GM21367 (cell line): ENCODE measurements around the gene GMCL2.

ENCODE experiments used
- ATAC-seq: cut with Tn5 transposase; IDR thresholded peaks from one replicate; pipeline ENCODE4 v1.9.1; 2021; ENCODE audit not compliant: unreplicated experiment

Gene GMCL2

DNA sequence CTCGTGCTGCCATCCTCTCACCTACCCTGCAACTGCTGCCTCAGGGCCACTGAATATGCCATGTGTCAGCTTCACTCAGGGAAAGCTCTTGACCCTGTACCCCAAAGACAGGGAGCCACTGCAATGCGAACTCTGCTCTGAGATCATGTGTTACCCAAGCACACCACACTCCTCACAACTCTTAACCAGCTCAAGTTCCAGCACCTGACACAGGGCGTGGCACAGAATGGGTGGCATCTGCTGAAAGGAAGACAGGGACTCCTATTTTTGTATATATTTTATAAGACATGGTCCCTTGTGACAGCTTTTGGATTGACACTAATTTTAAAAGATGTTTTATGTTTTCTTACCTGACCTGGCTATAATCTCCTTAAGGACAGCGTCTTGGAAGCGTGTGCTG, 34.7 kb upstream of the GMCL2 start:
- no peak for ATAC-seq

DNA sequence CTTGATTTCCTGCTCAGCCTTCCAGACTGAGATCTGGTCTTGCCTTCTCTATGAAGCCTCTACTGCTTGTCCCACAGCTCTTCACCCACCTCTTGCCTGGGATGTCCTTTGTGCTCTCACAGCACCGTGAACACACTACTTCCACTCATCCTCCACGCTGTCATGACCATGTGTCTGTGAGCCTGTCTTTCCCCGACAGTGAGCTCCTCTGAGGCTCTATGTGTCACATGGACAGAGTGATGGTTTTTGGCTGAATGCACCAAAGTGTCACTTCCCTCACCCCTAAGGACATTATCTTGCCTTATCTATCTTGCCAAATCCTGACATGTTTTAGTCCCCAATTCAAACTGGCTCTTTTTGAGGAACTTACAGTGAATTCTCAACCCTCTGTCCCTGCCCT, 34.1 kb upstream of the GMCL2 start:
- no peak for ATAC-seq

DNA sequence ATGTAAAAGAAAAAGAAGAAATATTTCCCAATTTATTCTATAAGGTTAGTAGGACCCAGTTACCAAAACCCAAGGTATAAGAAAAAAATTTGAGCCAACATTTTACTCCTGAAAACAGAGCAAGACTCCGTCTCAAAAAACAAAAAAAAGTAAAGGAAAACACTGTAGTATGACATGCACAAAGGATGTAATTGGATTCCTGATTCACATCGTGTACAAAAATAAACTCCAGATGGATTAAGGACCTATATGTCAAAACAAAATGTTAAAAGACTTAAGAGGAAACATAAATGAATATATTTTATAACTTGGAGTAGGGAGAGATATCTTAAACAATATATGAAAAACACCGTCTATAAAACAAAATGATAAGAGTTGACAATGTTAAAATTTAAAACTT, 31.7 kb upstream of the GMCL2 start:
- no peak for ATAC-seq

DNA sequence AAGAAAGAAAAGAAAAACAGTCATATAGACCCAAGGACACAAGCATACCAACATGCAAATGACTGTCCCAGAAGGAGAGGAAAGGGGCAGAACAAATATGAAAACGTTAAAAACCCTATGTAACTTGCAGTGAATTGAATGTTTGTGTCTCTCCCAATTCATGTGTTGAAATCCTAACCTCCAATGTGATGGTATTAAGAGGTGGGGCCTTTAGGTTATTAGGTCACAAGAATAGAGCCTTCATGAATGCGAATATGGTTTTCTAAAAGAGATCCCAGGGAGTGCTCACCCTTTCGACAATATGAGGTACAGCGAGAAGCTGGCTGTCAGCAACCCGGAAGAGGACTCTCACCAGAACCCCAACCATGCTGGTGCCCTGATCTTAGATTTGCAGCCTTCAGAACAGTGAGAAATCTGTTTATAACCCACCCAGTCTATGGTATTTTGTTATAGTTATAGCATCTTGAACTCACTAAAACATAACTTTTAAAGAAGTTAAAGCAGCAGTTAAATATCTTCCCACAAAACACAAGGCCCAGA, 31.1 kb upstream of the GMCL2 start:
- ATAC-seq: no peak

DNA sequence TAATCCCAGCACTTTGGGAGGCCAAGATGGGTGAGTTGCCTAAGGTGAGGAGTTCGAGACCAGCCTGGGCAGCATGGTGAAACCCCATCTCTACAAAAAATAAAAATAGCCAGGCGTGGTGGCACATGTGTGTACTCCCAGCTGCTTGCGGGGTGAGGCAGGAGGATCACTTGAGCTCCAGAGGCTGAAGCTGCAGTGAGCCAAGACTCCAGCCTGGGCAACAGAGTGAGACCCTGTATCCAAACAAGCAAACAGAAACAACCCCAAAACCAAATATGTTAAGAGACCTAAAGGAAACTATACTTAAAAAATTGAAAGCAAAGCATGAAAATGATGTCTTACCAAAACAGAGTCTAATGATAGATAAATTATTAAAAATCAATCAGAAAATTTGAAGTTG, 29.6 kb upstream of the GMCL2 start:
- no peak for ATAC-seq

DNA sequence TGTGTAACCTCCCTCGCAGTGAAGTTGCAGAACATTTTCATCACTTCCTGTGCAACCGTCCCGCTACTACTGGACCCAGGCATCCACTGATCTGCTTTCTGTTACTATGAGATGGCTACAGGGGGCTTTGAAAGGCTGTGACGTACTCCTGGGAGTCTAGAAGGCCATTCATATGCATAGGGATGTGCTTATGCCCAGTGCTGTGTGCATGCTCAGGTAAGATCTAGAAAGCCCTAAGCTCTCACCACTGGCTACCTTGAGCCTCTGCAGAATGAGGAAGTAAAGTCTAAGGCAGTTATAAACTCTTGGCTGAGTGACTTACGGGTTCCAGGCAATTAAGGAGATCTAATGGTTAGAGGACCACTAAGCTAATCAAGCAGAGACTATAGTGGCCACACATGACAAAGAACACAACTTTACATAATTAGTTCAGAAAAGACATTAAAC, 28.9 kb upstream of the GMCL2 start:
- no peak for ATAC-seq

DNA sequence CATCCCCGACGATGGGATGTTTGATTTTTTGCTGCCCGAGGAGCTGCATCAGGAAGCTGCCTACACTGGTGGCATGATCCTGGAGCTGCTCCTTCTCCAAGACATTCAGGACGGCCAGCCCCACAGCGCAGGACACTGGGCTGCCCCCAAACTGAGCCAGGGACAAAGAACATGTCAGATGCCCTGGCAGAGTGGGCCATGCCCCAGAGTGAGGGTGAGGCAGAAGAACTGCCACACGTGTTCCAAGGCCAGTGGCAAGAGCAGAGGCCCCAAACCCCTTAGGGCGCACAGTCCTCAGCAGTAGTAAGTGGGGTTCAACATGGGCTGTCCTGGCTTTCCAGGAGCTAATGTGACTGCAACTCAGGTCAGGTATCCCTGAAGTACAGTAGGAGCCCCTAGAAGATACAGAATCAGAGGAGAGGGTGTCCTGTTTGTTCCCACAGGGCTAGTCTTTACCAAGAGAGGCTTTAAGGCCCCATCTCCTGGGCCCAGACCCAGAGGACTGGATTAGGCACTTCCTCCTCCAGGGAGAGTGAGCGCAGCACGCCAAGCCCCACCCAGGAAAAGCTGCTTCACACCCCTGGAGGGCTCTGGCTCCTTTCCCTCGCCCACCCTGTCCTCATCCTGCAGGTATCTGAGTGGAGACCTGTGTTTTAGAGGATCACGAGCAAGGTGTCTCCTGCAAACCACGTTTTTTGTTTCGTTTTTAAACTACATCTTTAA, 28.3 kb upstream of the GMCL2 start:
- ATAC-seq: no peak

DNA sequence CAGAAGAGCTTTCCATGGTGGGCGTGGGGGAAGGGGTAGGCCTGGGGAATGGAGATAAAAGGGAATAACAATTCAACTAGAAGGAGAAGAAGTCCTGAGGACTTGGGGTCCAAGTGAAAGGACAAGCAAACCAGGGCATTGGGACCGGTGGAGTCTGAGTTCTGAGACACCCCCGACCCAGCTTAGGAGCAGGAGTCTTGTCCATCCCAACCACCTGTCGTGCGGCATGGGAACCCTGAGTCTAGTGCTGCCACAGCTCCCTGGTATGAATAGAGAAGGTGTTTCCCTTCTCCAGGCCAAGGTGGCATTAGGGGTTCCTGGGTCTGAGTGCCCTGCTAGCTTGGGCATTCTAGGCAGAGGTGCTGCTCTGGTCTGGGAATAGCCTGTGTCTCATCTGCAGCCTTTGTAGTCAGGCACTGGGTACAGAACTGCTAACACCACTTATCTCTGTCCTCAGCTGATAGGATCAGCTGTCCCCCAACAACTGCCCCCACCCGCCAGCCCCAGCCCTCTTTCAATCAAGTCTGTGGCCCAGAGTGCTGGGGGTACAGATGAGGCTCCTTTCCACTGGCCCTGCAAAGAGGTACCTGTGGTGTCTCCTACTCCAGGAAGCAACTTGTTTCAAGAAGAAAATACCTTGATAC, 27.1 kb upstream of the GMCL2 start:
- no peak for ATAC-seq

DNA sequence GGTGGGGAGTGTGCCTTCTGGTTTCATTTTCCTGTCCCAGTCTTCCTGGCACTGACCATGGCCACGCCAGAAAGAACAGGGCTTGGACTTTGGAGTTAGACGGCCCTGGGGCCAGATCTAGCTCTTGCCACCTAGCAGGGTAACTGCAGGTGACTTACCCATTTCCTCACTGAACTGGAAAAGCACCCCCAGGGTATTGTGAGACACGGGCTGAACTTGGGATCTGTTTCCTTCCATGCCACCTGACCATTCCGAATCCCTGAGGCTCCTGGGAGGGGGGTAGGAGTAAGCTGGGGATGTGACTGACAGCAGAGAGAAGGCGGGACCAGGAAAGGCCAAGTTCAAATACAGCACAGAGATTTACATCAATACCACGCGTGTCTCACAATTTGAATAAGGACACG, 26.6 kb upstream of the GMCL2 start:
- no peak for ATAC-seq

DNA sequence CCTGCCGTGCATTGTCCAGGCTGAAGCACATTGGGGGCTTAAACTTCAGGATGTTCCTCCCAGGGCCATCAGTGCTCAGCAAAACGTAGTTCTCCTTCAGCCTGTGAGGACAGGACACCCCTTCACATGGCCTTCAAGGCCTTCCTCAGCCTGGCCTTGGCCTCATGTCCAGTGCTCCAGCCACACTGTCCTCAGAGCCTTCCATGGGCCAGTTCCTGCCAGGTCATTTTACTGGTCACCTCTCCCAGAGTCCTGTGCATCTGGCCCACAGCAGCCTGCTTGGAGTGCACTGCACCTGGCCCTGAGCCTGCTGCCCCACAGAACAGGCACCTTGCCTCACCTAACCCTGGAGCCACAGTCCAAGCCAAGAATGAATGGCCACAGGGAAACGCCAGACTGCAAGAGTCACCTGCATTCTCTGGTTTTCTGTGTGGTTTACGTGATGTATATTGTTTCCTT, 25.9 kb upstream of the GMCL2 start:
- no peak for ATAC-seq

DNA sequence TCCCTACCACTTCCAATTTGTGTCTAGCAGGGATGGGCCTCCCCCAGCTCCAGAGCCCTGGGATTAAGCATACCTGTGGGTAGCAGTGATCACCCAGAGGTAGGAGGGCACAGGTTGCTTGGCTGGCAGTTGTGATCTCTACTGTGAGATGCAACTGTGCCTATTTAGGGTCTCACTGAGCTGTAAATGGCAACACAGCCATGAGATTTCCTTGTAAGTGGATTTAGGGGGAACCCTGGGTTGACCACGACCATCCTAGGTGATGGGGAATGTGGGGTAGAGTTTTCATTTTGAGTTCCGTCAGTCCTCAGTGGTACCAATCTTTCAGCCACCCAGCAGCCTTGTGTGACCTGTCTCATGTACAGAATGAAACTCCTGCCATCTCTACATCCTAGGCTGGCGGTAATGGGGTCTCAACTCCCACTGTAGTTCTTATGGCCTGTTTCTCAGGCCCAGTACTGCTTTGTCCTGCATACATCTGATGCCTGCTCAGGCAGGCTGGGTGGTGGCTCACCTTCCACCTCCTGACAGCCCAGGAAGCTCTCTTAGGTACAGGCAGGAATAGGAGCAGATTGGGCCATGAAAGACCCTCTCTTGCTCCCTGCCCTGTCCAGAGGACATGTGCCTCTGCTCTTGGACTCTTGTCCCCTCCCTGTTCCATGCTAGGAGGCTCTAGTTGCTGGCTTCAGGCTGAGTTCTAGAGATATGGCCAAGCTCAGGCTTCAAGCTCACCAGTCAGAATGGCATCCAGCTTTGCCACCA, 25.3 kb upstream of the GMCL2 start:
- no peak for ATAC-seq

DNA sequence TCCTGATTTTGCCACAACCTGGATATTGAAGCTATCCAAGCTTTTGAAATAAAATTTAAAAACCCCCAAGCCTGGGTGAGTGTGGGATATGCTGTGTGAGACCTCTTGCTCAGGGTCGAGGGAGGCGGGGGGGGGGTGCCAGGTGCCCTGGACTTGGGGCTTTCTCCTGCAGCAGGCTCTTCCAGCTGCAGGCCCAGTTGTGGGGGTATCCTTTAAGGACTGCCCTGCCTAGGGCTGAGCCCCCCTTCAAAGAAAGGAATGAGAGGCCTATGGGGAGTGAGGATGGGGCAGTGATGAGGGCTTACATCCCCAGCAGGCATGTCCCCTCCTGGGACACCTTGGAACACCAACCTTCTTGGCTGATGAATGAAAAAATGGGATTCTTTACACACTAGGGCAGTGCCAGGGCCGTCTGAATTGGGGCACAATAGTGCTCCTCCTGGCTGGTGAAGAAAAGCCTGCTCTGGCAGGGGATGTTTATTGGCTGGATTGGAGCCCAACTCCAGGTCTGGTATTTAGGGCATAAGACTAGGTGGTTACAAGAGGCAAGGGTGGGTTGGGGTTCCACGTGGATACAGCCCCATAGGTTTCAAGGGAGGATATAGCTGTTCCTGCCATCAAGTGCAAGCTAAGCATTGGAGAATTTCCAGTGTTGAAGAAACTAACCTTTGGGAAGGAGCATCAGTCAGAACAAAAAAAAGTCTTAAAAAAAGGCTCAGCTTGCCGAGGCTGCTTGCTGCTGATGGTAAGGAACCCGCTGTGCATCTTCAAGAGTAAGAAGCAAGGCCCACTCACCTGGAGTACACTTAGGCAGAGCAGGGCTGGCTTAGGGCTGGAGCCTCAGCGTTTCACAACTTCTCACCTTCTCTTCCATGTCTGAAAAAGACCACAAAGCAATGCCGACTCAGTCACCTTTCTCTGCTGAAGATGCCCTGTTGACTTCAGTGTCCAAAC, 24.2 kb upstream of the GMCL2 start:
- no peak for ATAC-seq

DNA sequence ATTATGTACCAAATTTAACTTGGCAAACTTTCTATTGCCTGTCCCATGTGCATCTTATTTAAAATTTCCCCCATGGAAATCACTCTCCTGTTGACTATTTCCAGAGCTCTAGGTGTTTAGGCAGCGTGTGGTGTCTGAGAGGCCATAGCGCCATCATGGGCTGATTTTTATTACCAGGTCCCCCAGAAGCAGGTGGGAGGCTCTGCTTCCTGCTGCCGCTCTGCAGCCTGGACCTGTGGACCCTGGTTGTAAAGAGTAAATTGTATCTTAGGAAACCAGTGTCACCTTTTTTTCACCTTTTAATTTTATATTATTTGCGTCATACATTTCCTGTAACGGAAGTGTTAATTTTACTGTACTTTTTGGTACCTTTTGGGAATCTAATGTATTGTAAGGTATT, 23.5 kb upstream of the GMCL2 start:
- no peak for ATAC-seq

DNA sequence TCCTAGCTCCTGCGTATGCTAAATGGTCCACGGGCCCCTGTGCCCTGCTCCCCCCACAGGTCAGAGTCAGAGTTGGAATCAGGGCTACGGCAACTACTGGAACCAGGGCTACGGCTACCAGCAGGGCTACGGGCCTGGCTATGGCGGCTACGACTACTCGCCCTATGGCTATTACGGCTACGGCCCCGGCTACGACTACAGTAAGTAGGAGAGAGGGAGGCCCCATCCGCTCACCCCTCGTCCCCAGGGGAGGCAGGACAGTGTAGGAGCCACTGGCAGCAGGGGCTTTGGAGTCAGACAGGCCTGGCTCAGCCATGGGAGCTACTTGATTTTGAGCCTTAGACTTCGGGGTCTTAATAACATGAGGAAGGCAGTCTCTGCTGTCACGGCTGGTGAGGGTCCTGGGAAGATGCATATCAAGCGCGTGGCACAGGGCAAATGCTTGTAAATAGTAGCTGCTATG, 22.9 kb upstream of the GMCL2 start:
- no peak for ATAC-seq

DNA sequence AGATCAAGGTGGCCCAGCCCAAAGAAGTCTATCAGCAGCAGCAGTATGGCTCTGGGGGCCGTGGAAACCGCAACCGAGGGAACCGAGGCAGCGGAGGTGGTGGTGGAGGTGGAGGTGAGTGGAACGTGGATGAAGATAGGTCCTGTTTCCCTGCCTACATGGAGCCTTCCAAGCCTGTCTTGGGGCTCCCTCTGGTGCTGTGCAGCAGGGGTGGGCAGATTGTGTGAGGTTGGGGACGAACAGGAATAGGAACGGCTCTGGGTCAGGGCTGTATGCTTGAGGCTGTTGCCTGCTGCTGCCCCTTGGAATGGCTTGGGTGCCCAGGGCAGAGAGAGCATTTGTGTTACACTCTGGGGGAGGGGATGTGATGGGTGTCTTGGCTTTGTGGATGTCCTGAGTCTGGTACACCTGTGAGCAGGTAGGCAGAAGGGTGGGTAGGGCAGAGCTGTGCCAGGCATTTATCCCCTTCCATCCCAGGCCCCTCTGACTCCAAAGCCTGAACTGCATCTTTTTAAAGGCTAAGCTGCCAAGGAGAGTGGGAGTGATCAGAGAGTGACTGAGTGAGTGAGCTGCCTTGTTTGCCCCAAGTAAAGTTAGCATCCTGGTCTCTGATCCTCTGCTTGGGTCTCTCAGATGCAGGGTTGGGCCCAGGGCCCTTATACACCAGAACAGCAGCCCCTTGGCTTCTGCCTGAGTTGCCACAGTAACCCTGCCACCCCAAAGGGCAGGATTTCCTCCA, 22.3 kb upstream of the GMCL2 start:
- ATAC-seq: no peak

DNA sequence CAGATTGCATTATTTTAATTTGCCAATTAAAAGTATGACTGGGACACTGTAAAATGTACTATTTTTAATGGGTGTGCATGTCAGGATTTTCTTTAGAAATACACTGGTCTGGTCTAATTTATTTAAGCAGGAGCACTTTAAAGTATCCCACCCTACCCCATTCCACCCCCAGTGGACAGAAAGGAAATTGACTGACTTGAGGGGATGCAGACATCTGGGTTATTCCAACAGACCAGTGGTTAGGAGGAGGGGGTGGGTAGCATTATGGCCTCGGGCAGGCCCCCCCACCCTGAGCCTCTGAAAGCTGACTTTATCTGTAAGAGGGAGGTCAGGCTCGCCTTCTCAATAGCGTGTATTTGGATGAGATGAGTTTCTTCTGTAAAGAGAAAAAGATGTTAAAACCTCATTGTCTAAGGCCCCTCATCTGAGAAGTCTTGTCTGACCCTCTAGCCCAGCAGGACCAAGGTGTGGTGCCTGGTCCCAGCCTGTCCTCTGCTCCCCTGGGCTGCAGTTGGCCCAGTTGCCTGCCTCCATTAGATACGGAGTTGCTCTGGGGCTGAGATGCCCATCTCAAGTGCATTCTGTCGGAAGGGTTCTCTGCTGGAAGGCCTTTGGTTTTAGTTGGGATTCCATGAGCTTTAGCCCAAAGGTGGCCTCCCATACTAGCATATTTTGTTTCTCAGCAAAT, 21.5 kb upstream of the GMCL2 start:
- ATAC-seq: no peak

DNA sequence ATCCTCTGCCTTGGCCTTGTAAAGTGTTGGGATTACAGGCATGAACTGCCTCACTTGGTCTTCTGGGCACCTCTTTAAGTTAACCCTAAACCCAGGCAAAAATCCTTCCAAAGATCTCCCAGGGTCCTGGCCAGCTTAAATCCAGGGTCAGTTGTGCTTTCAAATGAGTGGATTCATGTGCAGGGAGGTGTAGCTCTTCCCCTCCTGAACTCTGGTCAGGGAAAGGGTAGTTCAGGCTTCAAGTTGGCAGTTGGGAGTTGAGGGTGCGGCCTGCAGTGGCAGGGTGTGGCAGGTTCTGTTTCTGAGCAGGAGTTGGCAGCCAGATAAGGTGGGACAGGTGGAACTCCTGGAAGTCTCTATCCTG, 20.7 kb upstream of the GMCL2 start:
- ATAC-seq: no peak

DNA sequence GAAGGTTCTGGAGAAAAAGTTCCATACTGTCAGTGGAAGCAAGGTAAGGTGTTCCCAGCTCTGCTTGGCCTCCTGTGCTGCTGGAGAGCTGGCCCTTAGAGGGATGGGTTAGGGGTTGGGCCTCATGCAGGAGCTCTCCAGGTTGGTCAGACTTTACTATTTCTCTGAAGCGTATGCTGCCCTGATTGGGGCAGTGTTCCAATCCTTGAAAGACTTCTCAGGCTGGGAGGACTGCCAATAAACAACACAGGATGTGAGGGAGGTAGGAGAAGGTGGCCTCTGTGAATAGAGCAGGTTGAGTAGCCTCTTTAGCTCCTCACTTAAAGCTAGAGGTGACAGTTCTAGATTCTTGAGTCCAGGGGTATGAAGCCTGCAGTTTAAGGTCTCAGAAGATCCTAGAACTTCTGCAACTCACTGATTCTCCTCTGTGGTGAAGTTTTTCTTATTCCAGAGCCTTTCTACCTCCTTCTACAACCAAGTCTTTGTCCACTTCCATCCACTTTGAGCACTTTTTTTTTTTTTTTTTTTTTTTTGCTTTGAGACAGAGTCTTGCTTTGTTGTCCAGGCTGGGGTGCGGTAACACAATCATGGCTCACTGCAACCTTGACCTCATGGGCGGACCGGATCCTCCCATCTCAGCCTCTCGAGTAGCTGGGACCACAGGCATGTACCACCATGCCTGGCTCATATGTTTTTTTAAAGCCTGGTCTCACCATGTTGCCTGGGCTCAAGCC, 20.2 kb upstream of the GMCL2 start:
- no peak for ATAC-seq
